ENCODE results near the gene TBCCD1. TPM values are rescaled to one million over a fixed set of nuclear protein-coding genes. Genes with fewer than 3 reads are reported as not detected.

Gene TBCCD1
- total RNA-seq, 1 donor from 2014 or later, result 20.1 TPM

GRCh38 chr3:186598794-186599141 lies 31.6 kb upstream of the TBCCD1 start:
- Mint-ChIP-seq H3K27me3 (ENCODE audit: low read depth) (no peaks in the 10 kb centered on the region), H3K4me3 (no peak overlapping the region), H3K36me3 (ENCODE audit: low read depth) (no peaks in the 10 kb centered on the region), H3K27ac (ENCODE audit: unreplicated experiment) (no peak overlapping the region), H3K9me3 (no peaks in the 10 kb centered on the region), H3K4me1 (peaks cover 13% of the 10 kb centered on the region)
- TF ChIP-seq CTCF (conservative IDR thresholded peaks at IDR 0.05), result no peak
- DNase-seq (ENCODE audit: low read depth, low spot score), result no peak

- TF ChIP-seq CTCF (conservative IDR thresholded peaks at IDR 0.05), result no peak
- no peak for DNase-seq (ENCODE audit: low read depth, low spot score)
- Mint-ChIP-seq H3K4me3 (no peak overlapping the region), H3K27me3 (ENCODE audit: low read depth) (no peaks in the 10 kb centered on the region), H3K36me3 (ENCODE audit: low read depth) (no peaks in the 10 kb centered on the region), H3K4me1 (peaks cover 13% of the 10 kb centered on the region), H3K27ac (ENCODE audit: unreplicated experiment) (no peak overlapping the region), H3K9me3 (no peaks in the 10 kb centered on the region)
Measured at GRCh38 chr3:186598108-186598784, 31.1 kb upstream of the TBCCD1 start.

GRCh38 chr3:186596568-186597287 lies 29.6 kb upstream of the TBCCD1 start:
- peaks cover 13% of the 10 kb centered on the region for H3K4me1 Mint-ChIP-seq
- H3K36me3 Mint-ChIP-seq (ENCODE audit: low read depth), result no peaks in the 10 kb centered on the region
- DNase-seq (ENCODE audit: low read depth, low spot score), result no peak
- H3K27me3 Mint-ChIP-seq (ENCODE audit: low read depth), result no peaks in the 10 kb centered on the region
- no peak for TF ChIP-seq CTCF (conservative IDR thresholded peaks at IDR 0.05)
- no peak overlapping the region for H3K4me3 Mint-ChIP-seq
- no peak overlapping the region for H3K27ac Mint-ChIP-seq (ENCODE audit: unreplicated experiment)
- no peaks in the 10 kb centered on the region for H3K9me3 Mint-ChIP-seq

GRCh38 chr3:186594591-186595113 lies 27.5 kb upstream of the TBCCD1 start:
- no peaks in the 10 kb centered on the region for H3K27me3 Mint-ChIP-seq (ENCODE audit: low read depth)
- no peak for DNase-seq (ENCODE audit: low read depth, low spot score)
- no peak overlapping the region for H3K4me3 Mint-ChIP-seq
- H3K36me3 Mint-ChIP-seq (ENCODE audit: low read depth), result no peaks in the 10 kb centered on the region
- no peaks in the 10 kb centered on the region for H3K9me3 Mint-ChIP-seq
- H3K27ac Mint-ChIP-seq (ENCODE audit: unreplicated experiment), result no peak overlapping the region
- peaks cover 13% of the 10 kb centered on the region for H3K4me1 Mint-ChIP-seq
- TF ChIP-seq CTCF (conservative IDR thresholded peaks at IDR 0.05), result no peak

GRCh38 chr3:186593862-186594261 lies 26.7 kb upstream of the TBCCD1 start:
- Mint-ChIP-seq H3K4me3 (no peak overlapping the region), H3K27me3 (ENCODE audit: low read depth) (no peaks in the 10 kb centered on the region), H3K4me1 (peaks cover 7% of the 10 kb centered on the region), H3K27ac (ENCODE audit: unreplicated experiment) (no peak overlapping the region), H3K9me3 (no peaks in the 10 kb centered on the region), H3K36me3 (ENCODE audit: low read depth) (no peaks in the 10 kb centered on the region)
- DNase-seq (ENCODE audit: low read depth, low spot score), result no peak
- no peak for TF ChIP-seq CTCF (conservative IDR thresholded peaks at IDR 0.05)
